WI38 (cell line): ENCODE results near the gene CYP24A1.
A peak's percentile ranks its signal among the peaks of the same experiment; 100 is the strongest.

Source experiments
- H3K4me3 ChIP-seq: 2 replicates; pipeline ENCODE4 v1.5.1; 2011; ENCODE audit warnings: low read depth, mild to moderate bottlenecking, control low read depth, low read length
- CTCF ChIP-seq: IDR thresholded peaks from 2 replicates; pipeline ENCODE4 v1.5.1; 2012; ENCODE audit warnings: low read depth, mild to moderate bottlenecking, control low read depth, low read length

The CYP24A1 gene

DNA sequence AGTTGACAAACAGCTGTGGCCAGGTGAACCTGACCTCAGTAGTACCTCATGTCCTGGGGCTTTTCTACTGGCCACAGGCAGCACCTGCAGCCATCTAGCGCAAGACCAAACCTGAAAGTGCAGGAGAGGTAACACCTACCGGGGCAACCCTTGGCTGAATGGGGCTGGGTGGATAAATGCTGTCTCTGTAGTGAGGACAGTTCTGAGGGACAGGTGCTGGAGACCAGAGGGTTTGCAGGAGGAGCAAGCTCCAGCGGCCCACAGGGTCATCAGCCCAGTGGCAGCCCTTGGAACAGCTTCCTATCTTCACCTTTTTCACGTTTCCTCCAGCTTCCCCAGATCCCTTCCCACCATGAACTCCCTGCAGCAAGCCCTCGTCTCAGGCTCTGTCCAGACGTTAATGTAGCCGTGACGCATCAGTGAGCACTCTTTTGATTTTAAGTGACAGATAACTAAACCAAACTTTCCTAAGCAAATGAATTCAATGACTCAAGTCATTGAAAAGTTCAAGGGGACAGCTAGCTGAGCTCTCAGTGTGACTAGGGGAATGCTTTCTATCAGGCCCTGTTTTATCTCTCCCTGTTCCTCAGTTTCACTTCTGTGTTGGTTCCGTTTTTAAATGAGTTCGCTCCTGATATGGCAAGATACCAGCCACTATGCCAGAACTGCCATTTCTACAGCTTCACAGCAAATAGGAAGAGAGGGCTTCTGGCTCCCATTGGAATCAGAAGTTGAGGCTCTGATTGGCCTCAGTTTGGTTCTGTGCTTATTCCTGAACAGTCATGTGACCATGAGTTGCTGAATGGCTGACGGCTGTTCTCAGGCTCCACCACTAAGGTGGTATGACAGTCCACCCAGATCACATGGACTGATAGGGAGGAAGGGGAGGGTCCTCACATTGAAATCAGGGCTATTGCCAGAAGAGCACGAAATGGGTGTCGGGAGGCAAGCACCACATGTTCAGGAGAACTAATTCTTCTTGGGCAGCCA lies 22.0 kb upstream of the CYP24A1 start:
- TF ChIP-seq CTCF = no peak
- H3K4me3 ChIP-seq = no peak overlapping the region

GRCh38 chr20:54194724-54195438 lies 21.1 kb upstream of the CYP24A1 start:
- H3K4me3 ChIP-seq = no peak overlapping the region
- 0 out of 2 replicates have a peak, but pooled peaks have one; percentile 20 for TF ChIP-seq CTCF

DNA sequence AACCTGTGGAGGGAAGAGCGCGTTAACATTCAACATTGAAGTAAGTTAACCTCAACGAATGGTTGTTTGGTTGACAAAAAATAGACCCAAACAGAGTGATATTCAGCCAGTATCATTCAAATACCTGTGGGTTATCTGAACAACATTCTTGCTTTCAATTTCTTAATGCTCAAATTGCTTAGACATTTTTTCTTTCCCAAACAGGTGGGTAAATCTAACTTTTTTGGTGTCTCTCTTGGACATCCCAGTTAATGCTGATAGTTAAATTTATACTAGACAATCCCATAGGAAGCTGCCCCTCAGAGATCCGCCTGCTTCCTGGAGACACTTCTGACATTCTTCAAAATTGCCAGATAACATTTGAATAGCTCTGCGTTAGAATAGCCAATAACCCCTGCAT lies 20.0 kb upstream of the CYP24A1 start:
- no peak for TF ChIP-seq CTCF
- no peak overlapping the region for H3K4me3 ChIP-seq

- TF ChIP-seq CTCF = no peak
- no peak overlapping the region for H3K4me3 ChIP-seq
Observed at GRCh38 chr20:54190217-54190616, 16.4 kb upstream of the CYP24A1 start.

- no peak overlapping the region for H3K4me3 ChIP-seq
- TF ChIP-seq CTCF = no peak
Observed at GRCh38 chr20:54189630-54190029, 15.8 kb upstream of the CYP24A1 start.

DNA sequence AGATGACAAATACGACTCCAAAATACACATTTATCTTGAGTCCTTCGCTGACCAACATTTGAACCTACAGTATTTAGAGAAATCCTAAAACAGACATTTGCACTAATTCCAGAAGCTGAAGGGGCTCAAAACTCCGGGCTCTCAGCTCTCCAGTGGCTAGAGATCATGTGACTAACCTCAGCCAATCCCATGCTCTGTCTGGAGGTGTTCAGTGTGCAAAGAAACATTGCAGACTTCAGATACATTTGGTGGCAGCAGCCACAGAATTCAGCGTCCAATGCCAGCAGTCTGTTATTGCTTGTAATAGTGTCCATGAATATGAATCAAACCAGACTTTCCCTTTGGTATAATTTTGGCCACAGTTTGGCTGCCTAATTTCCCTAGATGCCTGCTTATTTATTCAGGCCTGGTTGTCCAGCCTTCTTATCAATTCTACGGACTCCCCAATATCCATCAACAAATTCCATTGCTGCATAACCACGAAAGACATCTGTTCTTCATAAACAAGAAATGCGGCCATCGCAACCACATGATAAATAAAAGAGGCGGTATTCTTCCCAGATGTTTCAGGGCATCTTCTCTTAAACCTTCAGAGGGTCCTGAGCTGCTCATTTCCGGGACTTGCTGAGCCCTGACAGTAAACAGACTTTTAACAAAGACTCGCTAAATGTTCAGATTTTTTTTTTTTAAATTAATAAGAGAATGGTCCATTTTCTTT lies 14.5 kb upstream of the CYP24A1 start:
- no peak for TF ChIP-seq CTCF
- H3K4me3 ChIP-seq = no peak overlapping the region
